SK-N-SH treated with all-trans-retinoic acid at 6 μM for 48 hours (cell line): Measurements from ENCODE around the gene SRPRB.

Experiments
- ATAC-seq: fragments of 200-7000 bp; cut with Tn5 transposase; 3 replicates; pipeline ENCODE4 v1.9.1; 2020; ENCODE audit warnings: mild to moderate bottlenecking, moderate library complexity
- ARNTL ChIP-seq: fragments of 450-650 bp; formaldehyde crosslinking; IDR thresholded peaks from 2 replicates; pipeline ENCODE4 v1.5.0; 2020; ENCODE audit warnings: low read depth, mild to moderate bottlenecking, moderate library complexity, borderline replicate concordance
- BACH2 ChIP-seq: fragments of 250-450 bp; sonication (Bioruptor Pico); IDR thresholded peaks from 2 replicates; pipeline ENCODE4 v1.9.0; 2021; ENCODE audit warnings: mild to moderate bottlenecking, borderline replicate concordance
- ESRRG ChIP-seq: fragments of 250-450 bp; sonication (Bioruptor Pico); IDR thresholded peaks from 2 replicates; pipeline ENCODE4 v1.6.1; 2021; ENCODE audit warnings: mild to moderate bottlenecking
- GLIS3 ChIP-seq: fragments of 250-450 bp; sonication (Bioruptor Pico); IDR thresholded peaks from 2 replicates; pipeline ENCODE4 v1.5.0; 2020; ENCODE audit warnings: mild to moderate bottlenecking, moderate library complexity
- ISL1 ChIP-seq: fragments of 250-450 bp; sonication (Bioruptor Pico); IDR thresholded peaks from 2 replicates; pipeline ENCODE4 v2.1.2; 2022; ENCODE audit warnings: mild to moderate bottlenecking, moderate library complexity
- OSR1 ChIP-seq: fragments of 250-450 bp; sonication (Bioruptor Pico); IDR thresholded peaks from 2 replicates; pipeline ENCODE4 v1.8.0; 2022; ENCODE audit warnings: moderate library complexity, mild to moderate bottlenecking, inconsistent platforms
- RARB ChIP-seq: fragments of 250-450 bp; sonication (Bioruptor Pico); IDR thresholded peaks from 2 replicates; pipeline ENCODE4 v1.8.0; 2021; ENCODE audit warnings: mild to moderate bottlenecking, moderate library complexity
- SNAI2 ChIP-seq: fragments of 250-450 bp; sonication (Bioruptor Pico); IDR thresholded peaks from 2 replicates; pipeline ENCODE4 v1.5.0; 2020; ENCODE audit warnings: mild to moderate bottlenecking, moderate library complexity
- TCF4 ChIP-seq: fragments of 250-450 bp; sonication (Bioruptor Pico); IDR thresholded peaks from 2 replicates; pipeline ENCODE4 v1.8.0; 2021; ENCODE audit warnings: mild to moderate bottlenecking, moderate library complexity, borderline replicate concordance
- TOX ChIP-seq: fragments of 250-450 bp; sonication (Bioruptor Pico); IDR thresholded peaks from 2 replicates; pipeline ENCODE4 v1.8.0; 2021; ENCODE audit warnings: mild to moderate bottlenecking, moderate library complexity, borderline replicate concordance
- ZC3H10 ChIP-seq: fragments of 250-450 bp; sonication (Bioruptor Pico); IDR thresholded peaks from 2 replicates; pipeline ENCODE4 v1.5.1; 2021; ENCODE audit warnings: mild to moderate bottlenecking, moderate library complexity
- ZFP30 ChIP-seq: fragments of 450-650 bp; formaldehyde crosslinking; IDR thresholded peaks from 2 replicates; pipeline ENCODE4 v1.5.0; 2022; ENCODE audit warnings: mild to moderate bottlenecking, moderate library complexity
- ZNF565 ChIP-seq: fragments of 450-650 bp; formaldehyde crosslinking; conservative IDR thresholded peaks from 2 replicates; pipeline ENCODE4 v1.5.0; 2020; ENCODE audit warnings: low read depth, mild to moderate bottlenecking, moderate library complexity
- ZNF70 ChIP-seq: fragments of 450-650 bp; formaldehyde crosslinking; IDR thresholded peaks from 2 replicates; pipeline ENCODE4 v1.5.0; 2020; ENCODE audit warnings: mild to moderate bottlenecking, moderate library complexity
- ZNF8 ChIP-seq: fragments of 450-650 bp; formaldehyde crosslinking; IDR thresholded peaks from 2 replicates; pipeline ENCODE4 v1.5.0; 2020; ENCODE audit warnings: mild to moderate bottlenecking, moderate library complexity
- TF ChIP-seq, protein P1 (sequence below): fragments of 250-450 bp; sonication (Bioruptor Pico); IDR thresholded peaks from 2 replicates; pipeline ENCODE4 v1.5.1; 2021; ENCODE audit warnings: mild to moderate bottlenecking, moderate library complexity
- TF ChIP-seq, protein P2 (sequence below): fragments of 250-450 bp; sonication (Bioruptor Pico); IDR thresholded peaks from 2 replicates; pipeline ENCODE4 v1.5.1; 2020; ENCODE audit warnings: low read depth, mild to moderate bottlenecking, moderate library complexity
- TF ChIP-seq, protein P3 (sequence below): fragments of 250-450 bp; sonication (Bioruptor Pico); IDR thresholded peaks from 2 replicates; pipeline ENCODE4 v1.5.0; 2020; ENCODE audit warnings: mild to moderate bottlenecking, moderate library complexity
- TF ChIP-seq, protein P4 (sequence below): fragments of 250-450 bp; sonication (Bioruptor Pico); IDR thresholded peaks from 2 replicates; pipeline ENCODE4 v1.8.0; 2021; ENCODE audit warnings: low read depth, mild to moderate bottlenecking, moderate library complexity, borderline replicate concordance
- TF ChIP-seq, protein P5 (sequence below): fragments of 250-450 bp; sonication (Bioruptor Pico); IDR thresholded peaks from 2 replicates; pipeline ENCODE4 v1.8.0; 2020; ENCODE audit warnings: mild to moderate bottlenecking, moderate library complexity, borderline replicate concordance

The SRPRB gene

DNA sequence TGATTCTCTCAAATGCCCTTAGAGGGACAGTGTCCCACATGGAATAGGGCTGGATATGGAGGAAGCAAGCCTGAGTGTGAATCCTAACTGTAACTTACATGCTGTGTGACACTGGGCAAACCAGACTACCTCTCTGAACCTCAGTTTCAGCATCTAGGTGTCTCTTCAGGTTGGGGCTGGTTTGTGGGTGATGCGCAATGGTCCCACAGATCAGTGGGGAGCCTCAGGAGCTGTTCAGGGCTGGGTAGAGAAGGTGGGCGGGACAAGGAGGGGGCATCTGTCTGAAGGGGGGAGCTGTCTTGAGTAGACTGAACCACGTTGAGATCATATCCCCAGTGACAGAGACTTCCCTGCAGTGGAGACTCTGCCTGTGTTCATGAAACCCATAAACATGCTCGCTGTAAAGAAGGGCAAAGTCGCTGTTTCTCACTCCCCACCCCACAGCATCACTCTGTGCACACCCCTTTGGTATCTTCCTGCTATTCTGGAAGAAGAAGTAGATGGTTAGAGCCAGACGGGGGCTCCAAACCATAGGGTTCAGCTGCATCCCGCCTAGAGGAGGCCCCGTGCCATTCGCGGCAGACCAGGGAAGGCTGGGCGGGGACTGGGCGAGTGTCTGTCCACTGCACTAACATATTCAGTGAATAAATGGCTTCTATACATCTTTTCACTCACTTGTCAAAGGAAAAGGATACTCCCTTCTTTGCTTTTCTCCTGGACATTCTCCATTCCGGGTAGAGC, 28.4 kb downstream of the SRPRB start:
- no peak for ATAC-seq
- TF ChIP-seq TCF4 (CRISPR knock-in tag) = no peak
- no peak for TF ChIP-seq ZC3H10
- no peak for TF ChIP-seq RARB
- no peak for TF ChIP-seq BACH2 (CRISPR knock-in tag)
- no peak for TF ChIP-seq ZFP30
- TF ChIP-seq, protein P1, sequence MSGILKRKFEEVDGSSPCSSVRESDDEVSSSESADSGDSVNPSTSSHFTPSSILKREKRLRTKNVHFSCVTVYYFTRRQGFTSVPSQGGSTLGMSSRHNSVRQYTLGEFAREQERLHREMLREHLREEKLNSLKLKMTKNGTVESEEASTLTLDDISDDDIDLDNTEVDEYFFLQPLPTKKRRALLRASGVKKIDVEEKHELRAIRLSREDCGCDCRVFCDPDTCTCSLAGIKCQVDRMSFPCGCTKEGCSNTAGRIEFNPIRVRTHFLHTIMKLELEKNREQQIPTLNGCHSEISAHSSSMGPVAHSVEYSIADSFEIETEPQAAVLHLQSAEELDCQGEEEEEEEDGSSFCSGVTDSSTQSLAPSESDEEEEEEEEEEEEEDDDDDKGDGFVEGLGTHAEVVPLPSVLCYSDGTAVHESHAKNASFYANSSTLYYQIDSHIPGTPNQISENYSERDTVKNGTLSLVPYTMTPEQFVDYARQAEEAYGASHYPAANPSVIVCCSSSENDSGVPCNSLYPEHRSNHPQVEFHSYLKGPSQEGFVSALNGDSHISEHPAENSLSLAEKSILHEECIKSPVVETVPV (CRISPR knock-in tag) = no peak
- no peak for TF ChIP-seq SNAI2 (CRISPR knock-in tag)
- TF ChIP-seq, protein P2, sequence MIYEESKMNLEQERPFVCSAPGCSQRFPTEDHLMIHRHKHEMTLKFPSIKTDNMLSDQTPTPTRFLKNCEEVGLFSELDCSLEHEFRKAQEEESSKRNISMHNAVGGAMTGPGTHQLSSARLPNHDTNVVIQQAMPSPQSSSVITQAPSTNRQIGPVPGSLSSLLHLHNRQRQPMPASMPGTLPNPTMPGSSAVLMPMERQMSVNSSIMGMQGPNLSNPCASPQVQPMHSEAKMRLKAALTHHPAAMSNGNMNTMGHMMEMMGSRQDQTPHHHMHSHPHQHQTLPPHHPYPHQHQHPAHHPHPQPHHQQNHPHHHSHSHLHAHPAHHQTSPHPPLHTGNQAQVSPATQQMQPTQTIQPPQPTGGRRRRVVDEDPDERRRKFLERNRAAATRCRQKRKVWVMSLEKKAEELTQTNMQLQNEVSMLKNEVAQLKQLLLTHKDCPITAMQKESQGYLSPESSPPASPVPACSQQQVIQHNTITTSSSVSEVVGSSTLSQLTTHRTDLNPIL (CRISPR knock-in tag) = no peak
- TF ChIP-seq ZNF70 (CRISPR knock-in tag) = no peak
- TF ChIP-seq ZNF8 (CRISPR knock-in tag) = no peak
- TF ChIP-seq, protein P3, sequence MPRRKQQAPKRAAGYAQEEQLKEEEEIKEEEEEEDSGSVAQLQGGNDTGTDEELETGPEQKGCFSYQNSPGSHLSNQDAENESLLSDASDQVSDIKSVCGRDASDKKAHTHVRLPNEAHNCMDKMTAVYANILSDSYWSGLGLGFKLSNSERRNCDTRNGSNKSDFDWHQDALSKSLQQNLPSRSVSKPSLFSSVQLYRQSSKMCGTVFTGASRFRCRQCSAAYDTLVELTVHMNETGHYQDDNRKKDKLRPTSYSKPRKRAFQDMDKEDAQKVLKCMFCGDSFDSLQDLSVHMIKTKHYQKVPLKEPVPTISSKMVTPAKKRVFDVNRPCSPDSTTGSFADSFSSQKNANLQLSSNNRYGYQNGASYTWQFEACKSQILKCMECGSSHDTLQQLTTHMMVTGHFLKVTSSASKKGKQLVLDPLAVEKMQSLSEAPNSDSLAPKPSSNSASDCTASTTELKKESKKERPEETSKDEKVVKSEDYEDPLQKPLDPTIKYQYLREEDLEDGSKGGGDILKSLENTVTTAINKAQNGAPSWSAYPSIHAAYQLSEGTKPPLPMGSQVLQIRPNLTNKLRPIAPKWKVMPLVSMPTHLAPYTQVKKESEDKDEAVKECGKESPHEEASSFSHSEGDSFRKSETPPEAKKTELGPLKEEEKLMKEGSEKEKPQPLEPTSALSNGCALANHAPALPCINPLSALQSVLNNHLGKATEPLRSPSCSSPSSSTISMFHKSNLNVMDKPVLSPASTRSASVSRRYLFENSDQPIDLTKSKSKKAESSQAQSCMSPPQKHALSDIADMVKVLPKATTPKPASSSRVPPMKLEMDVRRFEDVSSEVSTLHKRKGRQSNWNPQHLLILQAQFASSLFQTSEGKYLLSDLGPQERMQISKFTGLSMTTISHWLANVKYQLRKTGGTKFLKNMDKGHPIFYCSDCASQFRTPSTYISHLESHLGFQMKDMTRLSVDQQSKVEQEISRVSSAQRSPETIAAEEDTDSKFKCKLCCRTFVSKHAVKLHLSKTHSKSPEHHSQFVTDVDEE (CRISPR knock-in tag) = no peak
- no peak for TF ChIP-seq OSR1
- no peak for TF ChIP-seq ESRRG
- TF ChIP-seq, protein P4, sequence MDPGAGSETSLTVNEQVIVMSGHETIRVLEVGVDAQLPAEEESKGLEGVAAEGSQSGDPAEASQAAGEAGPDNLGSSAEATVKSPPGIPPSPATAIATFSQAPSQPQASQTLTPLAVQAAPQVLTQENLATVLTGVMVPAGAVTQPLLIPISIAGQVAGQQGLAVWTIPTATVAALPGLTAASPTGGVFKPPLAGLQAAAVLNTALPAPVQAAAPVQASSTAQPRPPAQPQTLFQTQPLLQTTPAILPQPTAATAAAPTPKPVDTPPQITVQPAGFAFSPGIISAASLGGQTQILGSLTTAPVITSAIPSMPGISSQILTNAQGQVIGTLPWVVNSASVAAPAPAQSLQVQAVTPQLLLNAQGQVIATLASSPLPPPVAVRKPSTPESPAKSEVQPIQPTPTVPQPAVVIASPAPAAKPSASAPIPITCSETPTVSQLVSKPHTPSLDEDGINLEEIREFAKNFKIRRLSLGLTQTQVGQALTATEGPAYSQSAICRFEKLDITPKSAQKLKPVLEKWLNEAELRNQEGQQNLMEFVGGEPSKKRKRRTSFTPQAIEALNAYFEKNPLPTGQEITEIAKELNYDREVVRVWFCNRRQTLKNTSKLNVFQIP (CRISPR knock-in tag) = no peak
- no peak for TF ChIP-seq ZNF565 (CRISPR knock-in tag)
- TF ChIP-seq, protein P5, sequence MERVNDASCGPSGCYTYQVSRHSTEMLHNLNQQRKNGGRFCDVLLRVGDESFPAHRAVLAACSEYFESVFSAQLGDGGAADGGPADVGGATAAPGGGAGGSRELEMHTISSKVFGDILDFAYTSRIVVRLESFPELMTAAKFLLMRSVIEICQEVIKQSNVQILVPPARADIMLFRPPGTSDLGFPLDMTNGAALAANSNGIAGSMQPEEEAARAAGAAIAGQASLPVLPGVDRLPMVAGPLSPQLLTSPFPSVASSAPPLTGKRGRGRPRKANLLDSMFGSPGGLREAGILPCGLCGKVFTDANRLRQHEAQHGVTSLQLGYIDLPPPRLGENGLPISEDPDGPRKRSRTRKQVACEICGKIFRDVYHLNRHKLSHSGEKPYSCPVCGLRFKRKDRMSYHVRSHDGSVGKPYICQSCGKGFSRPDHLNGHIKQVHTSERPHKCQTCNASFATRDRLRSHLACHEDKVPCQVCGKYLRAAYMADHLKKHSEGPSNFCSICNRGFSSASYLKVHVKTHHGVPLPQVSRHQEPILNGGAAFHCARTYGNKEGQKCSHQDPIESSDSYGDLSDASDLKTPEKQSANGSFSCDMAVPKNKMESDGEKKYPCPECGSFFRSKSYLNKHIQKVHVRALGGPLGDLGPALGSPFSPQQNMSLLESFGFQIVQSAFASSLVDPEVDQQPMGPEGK (CRISPR knock-in tag) = no peak

DNA sequence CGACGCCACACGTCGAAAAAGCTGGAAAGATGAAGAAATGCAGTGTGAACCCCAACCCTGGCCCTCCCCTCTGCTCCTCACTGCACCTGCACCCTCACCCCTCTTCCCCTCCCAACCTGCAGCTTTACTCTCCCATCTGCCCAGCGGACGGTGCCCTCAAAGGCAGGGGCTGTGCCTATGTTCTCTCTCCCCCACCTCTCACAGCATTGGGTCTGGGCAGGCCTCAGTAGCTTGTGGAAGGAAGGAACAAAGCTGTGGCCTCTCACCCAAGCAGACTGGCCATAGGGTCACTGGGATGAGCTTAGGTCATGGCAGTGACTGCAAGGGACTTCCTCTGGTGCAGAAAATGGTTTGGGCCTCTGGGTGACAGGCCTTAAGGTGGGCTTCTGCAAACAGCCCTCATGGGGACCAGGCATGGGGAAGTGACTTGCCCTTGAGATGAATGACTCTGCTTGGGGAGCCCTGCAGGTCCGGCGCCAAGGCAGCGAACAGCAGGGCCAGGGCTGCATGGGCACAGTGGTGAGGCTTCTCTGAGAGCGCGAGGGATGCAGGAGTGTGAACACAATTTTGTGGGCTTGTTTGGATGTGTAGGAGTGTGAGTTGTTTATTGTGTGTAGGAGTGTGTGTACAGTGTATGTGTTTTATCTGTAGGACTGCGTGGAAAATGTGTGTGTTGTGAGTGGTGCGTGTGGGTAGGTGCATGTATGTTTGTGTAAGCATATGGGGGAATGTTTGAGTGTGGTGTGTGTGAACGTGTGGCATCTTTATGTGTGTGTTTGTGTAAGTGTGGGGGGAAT, 29.2 kb downstream of the SRPRB start:
- no peak for ATAC-seq
- TF ChIP-seq TCF4 (CRISPR knock-in tag) (no peak), ISL1 (CRISPR knock-in tag) (no peak), ARNTL (no peak), ZNF70 (CRISPR knock-in tag) (no peak), RARB (no peak), ZFP30 (no peak), GLIS3 (CRISPR knock-in tag) (no peak), TOX (CRISPR knock-in tag) (no peak)
- TF ChIP-seq, protein P3 (CRISPR knock-in tag) = no peak
- TF ChIP-seq, protein P4 (CRISPR knock-in tag) = no peak
- TF ChIP-seq, protein P1 (CRISPR knock-in tag) = no peak
- TF ChIP-seq, protein P2 (CRISPR knock-in tag) = no peak
